Activated T-helper 1 cell treated with anti-CD3 and anti-CD28 coated beads, Interleukin-12 subunit alpha, Interleukin-12 subunit beta, Interleukin-2, Interleukin-4 antibody, amounts not matched to agents 30 ng/mL and 10 ng/mL and 1 ng/mL, durations not matched to agents 14 hours and 24 hours and 36 hours (primary cell): ENCODE data around the gene NEGR1. TPM values are rescaled to one million over a fixed set of nuclear protein-coding genes. Genes with fewer than 3 reads are reported as not detected.

Source experiments
- DNase-seq: peaks from one replicate; pipeline ENCODE4 v3.0.0; 2021; ENCODE audit warnings: low spot score
- H3K27ac Mint-ChIP-seq: one replicate; pipeline ENCODE4 v1.8.0; 2021; ENCODE audit warnings: mild to moderate bottlenecking, mixed read lengths
- H3K27me3 Mint-ChIP-seq: one replicate; pipeline ENCODE4 v1.8.0; 2022; ENCODE audit warnings: mild to moderate bottlenecking, moderate library complexity, mixed read lengths; ENCODE audit not compliant: insufficient read depth
- H3K36me3 Mint-ChIP-seq: one replicate; pipeline ENCODE4 v1.8.0; 2021; ENCODE audit warnings: low read depth, mixed read lengths
- H3K4me1 Mint-ChIP-seq: one replicate; pipeline ENCODE4 v1.8.0; 2021; ENCODE audit warnings: low read depth, mixed read lengths
- H3K4me3 Mint-ChIP-seq: one replicate; pipeline ENCODE4 v1.8.0; 2021; ENCODE audit warnings: mild to moderate bottlenecking, moderate library complexity, mixed read lengths
- H3K9me3 Mint-ChIP-seq: one replicate; pipeline ENCODE4 v1.8.0; 2021; ENCODE audit warnings: mixed read lengths
- intact Hi-C: fragments of 100-400 bp; cut with micrococcal nuclease; formaldehyde crosslinking; loops from one replicate; pipeline ENCODE4 v1.15.1; 2024
- total RNA-seq: library from RNA; stranded (reverse); gene quantifications from 2 replicates; pipeline ENCODE4 v1.2.3, GENCODE V29; 2022

The NEGR1 gene
- total RNA-seq, 1 donor from 2014 or later, result not detected

DNA sequence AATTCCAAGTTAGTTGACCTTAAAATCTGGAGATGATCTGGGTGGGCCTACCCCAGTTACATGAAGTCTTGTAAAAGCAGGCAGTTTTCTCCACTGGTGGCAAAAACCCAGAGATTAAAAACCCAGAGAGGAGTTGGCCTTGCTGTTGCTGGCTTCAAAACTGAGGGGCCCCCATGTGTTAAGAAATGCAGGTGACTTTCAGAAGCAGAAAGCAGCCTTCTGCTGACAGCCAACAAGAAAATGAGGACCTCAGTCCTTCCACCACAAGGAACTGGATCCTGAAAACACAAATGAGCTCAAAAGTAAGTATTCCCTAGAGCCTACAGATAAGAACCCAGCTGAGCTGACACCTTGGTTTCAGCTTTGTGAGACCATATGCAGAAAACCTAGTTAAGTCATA is 857.8 kb downstream of the NEGR1 start:
- Mint-ChIP-seq H3K4me1 (no peaks in the 10 kb centered on the region), H3K27ac (no peak overlapping the region), H3K27me3 (no peaks in the 10 kb centered on the region), H3K4me3 (no peak overlapping the region), H3K36me3 (no peaks in the 10 kb centered on the region), H3K9me3 (no peaks in the 10 kb centered on the region)
- intact Hi-C loops, result no loop called here
- DNase-seq, result no peak

DNA sequence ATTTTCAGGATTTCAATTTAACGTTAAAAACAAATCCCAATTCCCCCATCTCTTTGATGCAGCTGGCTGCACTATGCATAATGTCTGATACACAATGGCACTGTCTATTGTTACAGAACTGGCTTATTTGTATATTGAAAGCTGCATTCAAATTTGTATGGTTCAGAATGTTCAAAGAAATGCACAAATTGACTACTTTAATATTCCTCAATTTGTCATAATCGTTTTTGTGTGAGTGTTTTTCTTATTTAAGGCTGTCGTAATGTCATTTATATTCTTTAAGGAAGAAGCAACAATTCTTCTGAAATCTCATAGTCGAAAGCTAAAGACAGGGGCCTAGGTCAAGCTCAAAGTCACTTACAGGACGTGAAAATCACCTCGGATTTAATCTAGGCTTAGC is 860.1 kb downstream of the NEGR1 start:
- intact Hi-C loops, result no loop called here
- no peaks in the 10 kb centered on the region for H3K9me3 Mint-ChIP-seq
- no peaks in the 10 kb centered on the region for H3K27me3 Mint-ChIP-seq

DNA sequence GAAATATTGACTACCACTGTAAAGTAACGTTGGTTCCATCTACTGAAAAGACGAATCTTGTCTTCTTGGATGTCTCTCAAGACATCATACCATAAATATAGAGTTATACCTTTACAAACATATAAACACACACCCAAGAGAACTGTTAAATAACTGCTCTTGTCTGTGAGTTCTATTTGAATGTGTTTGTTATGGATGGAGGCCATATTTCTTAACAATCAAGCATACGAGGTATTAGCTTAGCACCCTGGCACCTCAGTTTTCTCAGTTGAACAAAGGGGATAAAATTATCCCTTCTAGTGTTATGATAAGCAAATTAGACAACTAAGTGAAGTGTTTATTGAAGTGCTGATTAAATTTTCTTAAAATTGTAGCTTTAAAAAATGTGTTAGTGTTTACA is 864.9 kb downstream of the NEGR1 start:
- intact Hi-C loops, result no loop called here
- no peak overlapping the region for H3K27ac Mint-ChIP-seq
- no peaks in the 10 kb centered on the region for H3K4me1 Mint-ChIP-seq
- no peaks in the 10 kb centered on the region for H3K36me3 Mint-ChIP-seq
- no peaks in the 10 kb centered on the region for H3K27me3 Mint-ChIP-seq
- DNase-seq, result no peak
- H3K4me3 Mint-ChIP-seq, result no peak overlapping the region
- H3K9me3 Mint-ChIP-seq, result no peaks in the 10 kb centered on the region

More for the DNA sequence above, 860.1 kb downstream of the NEGR1 start:
- no peak overlapping the region for H3K4me3 Mint-ChIP-seq
- no peak overlapping the region for H3K27ac Mint-ChIP-seq
- no peak for DNase-seq
- no peaks in the 10 kb centered on the region for H3K4me1 Mint-ChIP-seq
- H3K36me3 Mint-ChIP-seq, result no peaks in the 10 kb centered on the region

DNA sequence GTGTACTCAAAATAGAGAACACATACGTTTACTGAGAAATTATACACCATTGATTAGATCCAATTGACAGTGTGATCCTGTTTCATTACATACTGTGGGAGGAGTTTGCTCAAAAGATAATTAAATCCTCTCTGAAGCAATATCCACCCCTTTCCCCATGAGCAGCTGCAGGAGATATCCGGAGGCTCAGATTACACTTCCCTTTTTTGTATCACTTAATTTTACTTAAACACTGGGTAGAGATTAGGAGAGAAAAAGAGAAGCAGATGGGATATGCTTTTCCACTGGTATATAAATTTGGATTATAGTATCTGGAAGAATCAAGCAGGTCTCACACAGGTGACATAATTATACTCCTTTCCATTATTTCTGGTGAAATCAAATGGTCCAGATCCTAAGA is 868.2 kb downstream of the NEGR1 start:
- no peak overlapping the region for H3K4me3 Mint-ChIP-seq
- intact Hi-C loops, result no loop called here
- H3K27ac Mint-ChIP-seq, result no peak overlapping the region
- no peaks in the 10 kb centered on the region for H3K27me3 Mint-ChIP-seq
- no peaks in the 10 kb centered on the region for H3K9me3 Mint-ChIP-seq
- no peak for DNase-seq
- no peaks in the 10 kb centered on the region for H3K36me3 Mint-ChIP-seq
- H3K4me1 Mint-ChIP-seq, result no peaks in the 10 kb centered on the region

DNA sequence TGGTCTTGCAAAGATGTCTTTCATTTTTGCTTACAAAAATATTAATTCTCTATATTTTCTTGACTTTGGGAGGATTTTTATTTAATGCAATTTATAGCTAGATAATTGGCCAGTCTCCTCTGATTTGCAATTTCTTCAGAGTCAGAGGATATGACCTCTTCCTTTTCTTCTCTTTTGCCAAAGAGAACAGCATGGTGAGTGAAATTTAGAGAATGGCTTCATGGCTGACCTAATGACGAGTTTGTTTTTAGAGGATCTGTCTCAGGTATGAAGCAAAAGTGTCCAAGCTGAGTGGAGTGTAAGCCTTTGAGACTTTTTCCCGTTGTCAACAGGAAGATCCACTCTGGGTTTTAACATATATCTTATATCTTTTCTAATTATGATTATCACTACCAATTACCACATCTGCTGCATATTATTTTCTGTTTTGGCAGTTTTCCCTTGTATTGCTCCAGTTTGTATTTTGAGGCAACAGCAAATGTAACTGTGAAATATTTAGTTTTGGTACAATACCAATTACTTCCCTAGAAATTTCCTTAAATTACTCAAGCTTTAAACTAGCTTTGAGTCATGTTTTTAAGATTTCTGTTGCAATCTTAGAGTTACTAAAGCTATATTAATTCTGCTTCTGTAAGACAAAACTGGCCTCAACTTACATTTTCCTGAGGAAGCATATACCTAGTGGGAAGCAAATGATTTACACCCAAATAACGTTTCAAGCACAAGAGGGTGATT is 868.7 kb downstream of the NEGR1 start:
- Mint-ChIP-seq H3K36me3 (no peaks in the 10 kb centered on the region), H3K9me3 (no peaks in the 10 kb centered on the region), H3K27ac (no peak overlapping the region), H3K4me1 (no peaks in the 10 kb centered on the region), H3K4me3 (no peak overlapping the region), H3K27me3 (no peaks in the 10 kb centered on the region)
- no peak for DNase-seq
- intact Hi-C loops, result no loop called here

DNA sequence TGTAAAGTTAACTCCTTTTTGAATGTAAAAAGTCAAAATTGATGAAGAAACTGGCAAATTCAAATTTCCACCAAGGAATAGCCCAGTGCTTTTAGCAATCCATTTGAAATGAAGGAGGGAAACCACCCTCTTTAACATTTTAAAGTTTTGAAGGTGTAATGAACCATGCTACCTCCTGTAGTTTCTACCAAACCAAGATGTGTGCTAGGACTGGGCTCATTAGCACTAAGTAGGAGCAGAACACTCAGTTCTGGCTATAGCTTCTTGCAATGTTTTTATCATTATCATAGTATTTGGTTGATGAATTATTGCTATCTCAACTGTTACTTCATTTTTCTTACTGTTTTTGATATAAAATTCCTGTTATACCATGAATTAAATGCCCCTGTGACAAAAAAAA is 882.3 kb downstream of the NEGR1 start:
- H3K36me3 Mint-ChIP-seq, result no peaks in the 10 kb centered on the region
- intact Hi-C loops, result no loop called here
- DNase-seq, result no peak
- no peaks in the 10 kb centered on the region for H3K4me1 Mint-ChIP-seq
- H3K27ac Mint-ChIP-seq, result no peak overlapping the region
- no peaks in the 10 kb centered on the region for H3K9me3 Mint-ChIP-seq
- H3K4me3 Mint-ChIP-seq, result no peak overlapping the region
- no peaks in the 10 kb centered on the region for H3K27me3 Mint-ChIP-seq

DNA sequence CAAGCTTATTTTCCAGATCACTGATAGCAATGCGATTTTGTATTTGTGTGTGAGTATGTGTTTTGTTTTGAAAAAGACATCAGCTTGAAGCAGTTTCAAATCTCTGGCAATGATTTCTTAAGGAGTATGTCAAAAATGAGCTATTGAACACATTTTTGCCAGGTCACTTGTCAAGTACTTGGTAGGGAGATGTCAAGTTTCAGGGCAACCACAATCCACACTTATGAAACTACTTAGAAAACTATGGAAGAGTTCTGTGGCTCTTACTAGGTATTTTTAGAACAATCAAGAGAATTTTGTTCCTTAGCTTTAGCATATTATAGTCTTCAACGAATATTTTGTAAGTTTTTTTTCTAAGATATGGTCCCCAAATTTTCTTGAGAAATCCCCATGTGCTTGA is 882.7 kb downstream of the NEGR1 start:
- intact Hi-C loops, result no loop called here
- no peak for DNase-seq
- no peaks in the 10 kb centered on the region for H3K36me3 Mint-ChIP-seq
- no peaks in the 10 kb centered on the region for H3K27me3 Mint-ChIP-seq
- no peak overlapping the region for H3K4me3 Mint-ChIP-seq
- H3K4me1 Mint-ChIP-seq, result no peaks in the 10 kb centered on the region
- no peak overlapping the region for H3K27ac Mint-ChIP-seq
- H3K9me3 Mint-ChIP-seq, result no peaks in the 10 kb centered on the region

DNA sequence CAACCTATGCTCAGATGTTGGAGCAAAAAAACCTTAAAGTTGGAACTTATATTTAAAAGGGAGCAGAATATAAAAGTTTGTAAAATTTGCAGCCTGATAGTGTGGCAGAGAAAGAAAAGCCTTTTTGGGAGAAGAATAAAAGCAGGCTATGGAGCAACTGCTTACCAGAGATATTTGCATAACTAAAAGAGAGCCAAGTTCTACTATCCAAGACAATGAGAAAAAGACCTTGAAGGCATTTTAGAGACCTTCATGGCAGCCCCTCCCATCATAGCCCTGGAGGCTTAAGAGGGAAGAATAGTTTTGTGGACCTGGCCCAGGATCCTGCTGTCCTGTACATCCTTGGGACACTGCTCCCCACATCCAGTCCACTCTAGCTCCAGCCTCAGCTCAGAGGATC is 889.0 kb downstream of the NEGR1 start:
- H3K36me3 Mint-ChIP-seq, result no peaks in the 10 kb centered on the region
- no peak overlapping the region for H3K4me3 Mint-ChIP-seq
- no peaks in the 10 kb centered on the region for H3K27me3 Mint-ChIP-seq
- H3K4me1 Mint-ChIP-seq, result no peaks in the 10 kb centered on the region
- no peak for DNase-seq
- intact Hi-C loops, result no loop called here
- peaks cover 6% of the 10 kb centered on the region for H3K9me3 Mint-ChIP-seq
- H3K27ac Mint-ChIP-seq, result no peak overlapping the region

DNA sequence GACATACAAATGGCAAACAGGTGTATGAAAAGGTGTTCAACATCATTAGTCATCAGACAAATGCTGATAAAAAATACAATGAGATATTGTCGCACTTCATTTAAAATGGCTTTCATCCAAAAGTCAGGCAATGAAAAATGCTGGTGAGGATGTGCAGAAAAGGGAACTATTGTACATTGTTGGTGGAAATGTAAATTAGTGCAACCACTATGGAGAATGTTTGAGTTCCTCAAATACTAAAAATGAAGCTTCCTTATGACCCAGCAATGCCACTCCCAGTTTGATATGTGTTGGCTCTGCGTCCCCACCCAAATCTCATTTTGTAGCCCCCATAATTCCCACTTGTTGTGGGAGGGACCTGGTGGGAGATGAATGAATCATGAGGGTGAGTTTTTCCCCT is 891.8 kb downstream of the NEGR1 start:
- Mint-ChIP-seq H3K4me3 (no peak overlapping the region), H3K9me3 (peaks cover 6% of the 10 kb centered on the region), H3K27me3 (no peaks in the 10 kb centered on the region), H3K27ac (no peak overlapping the region), H3K36me3 (no peaks in the 10 kb centered on the region), H3K4me1 (no peaks in the 10 kb centered on the region)
- intact Hi-C loops, result no loop called here
- no peak for DNase-seq

DNA sequence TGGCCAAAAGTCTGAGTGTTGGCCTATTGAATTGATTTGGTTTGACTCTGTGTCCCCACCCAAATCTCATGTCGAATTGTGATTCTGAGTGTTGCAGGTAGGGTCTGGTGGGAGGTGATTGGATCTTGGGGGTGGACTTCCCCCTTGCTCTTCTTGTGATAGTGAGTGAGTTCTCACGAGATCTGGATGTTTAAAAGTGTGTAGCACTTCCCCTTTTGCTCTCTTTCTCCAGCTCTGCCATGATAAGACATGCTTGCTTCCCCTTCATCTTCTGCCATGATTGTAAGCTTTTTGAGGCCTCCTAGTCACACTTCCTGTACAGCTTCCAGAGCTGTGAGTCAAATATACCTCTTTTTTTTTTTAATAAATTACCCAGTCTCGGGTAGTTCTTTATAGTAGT is 904.5 kb downstream of the NEGR1 start:
- H3K36me3 Mint-ChIP-seq, result no peaks in the 10 kb centered on the region
- H3K27me3 Mint-ChIP-seq, result no peaks in the 10 kb centered on the region
- no peak overlapping the region for H3K4me3 Mint-ChIP-seq
- no peaks in the 10 kb centered on the region for H3K9me3 Mint-ChIP-seq
- no peak overlapping the region for H3K27ac Mint-ChIP-seq
- DNase-seq, result no peak
- H3K4me1 Mint-ChIP-seq, result no peaks in the 10 kb centered on the region
- intact Hi-C loops, result no loop called here

DNA sequence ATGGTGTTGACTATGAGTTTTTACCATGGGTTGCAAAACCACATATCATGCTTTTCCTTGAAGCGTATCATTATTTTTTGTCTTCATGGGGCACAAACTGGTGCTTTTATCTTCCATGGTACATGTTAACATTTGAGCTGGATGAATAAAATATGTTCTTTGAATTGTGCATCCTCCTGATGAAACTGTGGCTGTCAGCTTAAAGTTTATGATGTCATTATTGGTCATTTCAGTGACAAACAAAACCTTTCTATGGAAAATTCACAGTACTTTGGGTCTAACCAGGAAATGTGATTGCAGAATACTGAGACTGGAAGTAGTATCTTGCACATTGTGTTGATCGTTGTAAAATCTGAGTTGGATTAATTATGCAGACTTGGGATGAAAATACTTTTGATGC is 909.8 kb downstream of the NEGR1 start:
- no peak for DNase-seq
- no peaks in the 10 kb centered on the region for H3K36me3 Mint-ChIP-seq
- intact Hi-C loops, result no loop called here
- no peak overlapping the region for H3K27ac Mint-ChIP-seq
- no peaks in the 10 kb centered on the region for H3K4me1 Mint-ChIP-seq
- H3K4me3 Mint-ChIP-seq, result no peak overlapping the region
- no peaks in the 10 kb centered on the region for H3K9me3 Mint-ChIP-seq
- H3K27me3 Mint-ChIP-seq, result no peaks in the 10 kb centered on the region

DNA sequence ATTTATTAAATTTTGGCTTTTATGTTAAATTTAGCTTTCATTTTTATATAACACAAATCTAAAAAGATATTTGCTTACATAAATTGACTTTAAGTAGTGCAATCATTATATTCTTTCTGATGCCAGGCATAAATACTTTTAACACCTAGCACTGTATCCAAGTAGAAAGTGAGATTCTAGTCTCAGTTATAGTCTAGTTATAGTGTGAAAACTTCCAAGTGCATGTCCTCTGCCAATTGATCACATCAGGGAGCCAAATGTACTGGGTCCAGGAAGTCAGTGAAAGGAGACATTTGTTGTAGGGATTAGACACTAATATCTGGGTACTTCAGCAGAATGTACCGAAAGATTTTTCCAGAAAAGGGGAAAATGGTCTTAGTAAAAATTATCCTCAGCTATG is 910.8 kb downstream of the NEGR1 start:
- Mint-ChIP-seq H3K4me3 (no peak overlapping the region), H3K27me3 (no peaks in the 10 kb centered on the region), H3K9me3 (no peaks in the 10 kb centered on the region), H3K4me1 (no peaks in the 10 kb centered on the region), H3K27ac (no peak overlapping the region), H3K36me3 (no peaks in the 10 kb centered on the region)
- intact Hi-C loops, result no loop called here
- no peak for DNase-seq

DNA sequence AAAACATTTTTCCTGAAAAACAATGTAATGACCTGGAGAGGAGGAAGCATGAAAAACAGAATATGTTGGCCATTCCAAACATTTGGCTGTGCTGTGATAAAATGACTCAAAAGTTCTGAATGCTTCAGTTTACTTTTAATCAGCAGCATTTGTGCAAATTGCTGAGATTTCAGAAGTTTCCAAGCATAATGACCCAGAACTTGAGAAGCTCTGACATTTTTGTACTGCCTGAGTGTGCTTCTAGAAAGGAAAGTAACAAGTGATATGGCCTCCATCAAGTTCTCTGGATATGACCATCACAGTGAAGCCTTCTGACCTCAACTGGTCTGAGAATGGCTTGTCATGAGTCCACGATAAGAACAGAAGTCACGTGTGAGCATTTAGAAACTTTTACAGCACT is 918.1 kb downstream of the NEGR1 start:
- intact Hi-C loops, result no loop called here
- Mint-ChIP-seq H3K27ac (no peak overlapping the region), H3K36me3 (no peaks in the 10 kb centered on the region), H3K9me3 (no peaks in the 10 kb centered on the region), H3K4me3 (no peak overlapping the region), H3K27me3 (no peaks in the 10 kb centered on the region), H3K4me1 (no peaks in the 10 kb centered on the region)
- no peak for DNase-seq

DNA sequence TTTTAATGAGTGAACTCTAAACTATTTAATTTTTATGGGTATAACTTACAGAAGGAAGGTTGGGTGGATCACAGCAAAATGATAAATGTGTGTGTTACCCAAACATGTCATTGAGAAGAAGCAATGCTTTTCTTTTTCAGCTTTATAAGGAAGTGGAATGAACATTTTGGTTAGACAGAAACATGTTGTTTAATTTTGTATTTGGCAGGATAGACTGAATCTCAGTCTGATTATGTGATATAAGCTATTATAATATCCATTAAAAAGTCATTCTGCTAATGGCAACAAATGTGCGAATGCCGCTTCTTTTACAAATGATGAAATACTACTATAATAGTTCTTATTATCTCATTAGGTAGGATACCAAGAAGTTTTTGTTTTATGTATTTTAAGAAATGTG is 919.6 kb downstream of the NEGR1 start:
- H3K9me3 Mint-ChIP-seq, result no peaks in the 10 kb centered on the region
- no peaks in the 10 kb centered on the region for H3K4me1 Mint-ChIP-seq
- no peaks in the 10 kb centered on the region for H3K27me3 Mint-ChIP-seq
- no peaks in the 10 kb centered on the region for H3K36me3 Mint-ChIP-seq
- H3K27ac Mint-ChIP-seq, result no peak overlapping the region
- intact Hi-C loops, result no loop called here
- H3K4me3 Mint-ChIP-seq, result no peak overlapping the region
- DNase-seq, result no peak
